HepG2 (cell line): Measurements from ENCODE around the gene DNAAF9. TPM values are rescaled to one million over a fixed set of nuclear protein-coding genes. Genes with fewer than 3 reads are reported as not detected.

Experiments used
- CEBPB ChIP-seq: IDR thresholded peaks from 2 replicates; pipeline ENCODE4 v1.6.1; 2011; ENCODE audit warnings: low read depth, low read length, improper control_type of control experiment, borderline replicate concordance
- CSRNP2 ChIP-seq: sonication (generic); formaldehyde crosslinking; conservative IDR thresholded peaks from 2 replicates; pipeline ENCODE4 v1.8.0; 2022; ENCODE audit warnings: low read depth, missing genetic modification reagents
- ELF4 ChIP-seq: sonication (generic); formaldehyde crosslinking; IDR thresholded peaks from 2 replicates; pipeline ENCODE4 v1.5.0; 2020; ENCODE audit warnings: missing genetic modification reagents, mild to moderate bottlenecking, moderate library complexity, borderline replicate concordance
- MED1 ChIP-seq: sonication (generic); formaldehyde crosslinking; IDR thresholded peaks from 2 replicates; pipeline ENCODE4 v1.4.0; 2020; ENCODE audit warnings: missing genetic modification reagents
- NCOA1 ChIP-seq: sonication (generic); formaldehyde crosslinking; IDR thresholded peaks from 2 replicates; pipeline ENCODE4 v1.9.0; 2021; ENCODE audit warnings: missing genetic modification reagents
- RARG ChIP-seq: sonication (generic); formaldehyde crosslinking; IDR thresholded peaks from 2 replicates; pipeline ENCODE4 v1.4.0; 2020; ENCODE audit warnings: low read depth, mild to moderate bottlenecking, missing genetic modification reagents
- SMAD3 ChIP-seq: sonication (generic); formaldehyde crosslinking; IDR thresholded peaks from 2 replicates; pipeline ENCODE4 v1.4.0; 2020; ENCODE audit warnings: missing genetic modification reagents
- STAT5B ChIP-seq: sonication (generic); formaldehyde crosslinking; IDR thresholded peaks from 2 replicates; pipeline ENCODE4 v1.4.0; 2020; ENCODE audit warnings: missing genetic modification reagents
- THAP8 ChIP-seq: sonication (generic); formaldehyde crosslinking; IDR thresholded peaks from 2 replicates; pipeline ENCODE4 v1.5.1; 2020; ENCODE audit warnings: missing genetic modification reagents, mild to moderate bottlenecking, borderline replicate concordance
- ZBTB49 ChIP-seq: sonication (generic); formaldehyde crosslinking; IDR thresholded peaks from 2 replicates; pipeline ENCODE4 v1.4.0; 2020; ENCODE audit warnings: missing genetic modification reagents, borderline replicate concordance
- ZEB1 ChIP-seq: IDR thresholded peaks from 2 replicates; pipeline ENCODE4 v1.6.1; 2012; ENCODE audit warnings: mild to moderate bottlenecking, low read depth, inconsistent platforms; ENCODE audit not compliant: insufficient replicate concordance
- ZNF33B ChIP-seq: sonication (generic); formaldehyde crosslinking; IDR thresholded peaks from 2 replicates; pipeline ENCODE4 v1.5.1; 2020; ENCODE audit warnings: mild to moderate bottlenecking, missing genetic modification reagents
- ZNF609 ChIP-seq: sonication (generic); formaldehyde crosslinking; IDR thresholded peaks from 2 replicates; pipeline ENCODE4 v1.4.0; 2020; ENCODE audit warnings: mild to moderate bottlenecking, missing genetic modification reagents, borderline replicate concordance
- ZNF747 ChIP-seq: sonication (generic); formaldehyde crosslinking; IDR thresholded peaks from 2 replicates; pipeline ENCODE4 v1.8.1; 2023; ENCODE audit warnings: missing genetic modification reagents, mild to moderate bottlenecking, borderline replicate concordance
- ZNF75D ChIP-seq: sonication (generic); formaldehyde crosslinking; IDR thresholded peaks from 2 replicates; pipeline ENCODE4 v1.8.1; 2023; ENCODE audit warnings: missing genetic modification reagents, mild to moderate bottlenecking, borderline replicate concordance
- ZNF770 ChIP-seq: sonication (generic); formaldehyde crosslinking; IDR thresholded peaks from 2 replicates; pipeline ENCODE4 v1.5.0; 2020; ENCODE audit warnings: mild to moderate bottlenecking, missing genetic modification reagents
- polyA plus RNA-seq, 8 experiments: library from polyadenylated mRNA; depleted of rRNA in 3 of 8; stranded (reverse) in 7 of 8; unstranded in 1 of 8; fragments of >200 nt; fragmentation: Illumina TruSeq in 4 of 8; extraction: Trizol in 4 of 8; gene quantifications; 2 replicates each; pipeline versions ENCODE4 v1.2.1 to v1.2.3, GENCODE V29; 2011 to 2016; ENCODE audit warnings: low read depth in 4 of 8, missing spikeins in 1 of 8, mixed read lengths in 1 of 8; ENCODE audit not compliant: insufficient read depth in 1 of 8
- total RNA-seq, 5 experiments: library from RNA; depleted of rRNA; stranded (reverse); fragments of >200 nt; fragmentation: Illumina TruSeq; extraction: Trizol; gene quantifications; 2 replicates each; pipeline ENCODE4 v1.2.3, GENCODE V29; 2016; ENCODE audit warnings: low read depth in 1 of 5

The DNAAF9 gene
- total and polyA plus RNA-seq, 2 of the 13 experiments (the other 11 are each of a cell fraction or from before 2014, with no cell fraction given) = 10.5 to 14.9 TPM

- peak; percentile 41; the same call in 1 of the 2 replicates for TF ChIP-seq ZNF609
- peak; percentile 63 for TF ChIP-seq MED1 (CRISPR knock-in tag)
- no peak for TF ChIP-seq ZNF75D (CRISPR knock-in tag)
- no peak for TF ChIP-seq SMAD3
- 0 out of 2 replicates have a peak, but pooled peaks have one; percentile 66 for TF ChIP-seq STAT5B
- TF ChIP-seq ZEB1 = no peak
- TF ChIP-seq CSRNP2 = no peak
- no peak for TF ChIP-seq NCOA1 (CRISPR knock-in tag)
- TF ChIP-seq CEBPB = no peak; the same call in 1 of the 2 replicates
- 0 out of 2 replicates have a peak, but pooled peaks have one; percentile 40 for TF ChIP-seq ZNF747 (CRISPR knock-in tag)
- no peak; the same call in 1 of the 2 replicates for TF ChIP-seq ZNF770 (CRISPR knock-in tag)
- no peak for TF ChIP-seq THAP8
- peak; percentile 41; the same call in 1 of the 2 replicates for TF ChIP-seq ZNF33B
- TF ChIP-seq RARG (CRISPR knock-in tag) = no peak
- TF ChIP-seq ZBTB49 (CRISPR knock-in tag) = no peak
- no peak for TF ChIP-seq ELF4 (CRISPR knock-in tag)
These were observed 535 bp upstream of the DNAAF9 start (continued) for GRCh38 chr20:3407771-3408637.
